ENCODE measurements around the gene ZNF526. TPM values are rescaled to one million over a fixed set of nuclear protein-coding genes. Genes with fewer than 3 reads are reported as not detected.

The ZNF526 gene
- total and polyA plus RNA-seq, 9 of the 15 experiments (the other 6 are each of a cell fraction or from before 2014, with no cell fraction given), result 1.3 to 17.9 (median 6.2) TPM

- TF ChIP-seq, protein P1, sequence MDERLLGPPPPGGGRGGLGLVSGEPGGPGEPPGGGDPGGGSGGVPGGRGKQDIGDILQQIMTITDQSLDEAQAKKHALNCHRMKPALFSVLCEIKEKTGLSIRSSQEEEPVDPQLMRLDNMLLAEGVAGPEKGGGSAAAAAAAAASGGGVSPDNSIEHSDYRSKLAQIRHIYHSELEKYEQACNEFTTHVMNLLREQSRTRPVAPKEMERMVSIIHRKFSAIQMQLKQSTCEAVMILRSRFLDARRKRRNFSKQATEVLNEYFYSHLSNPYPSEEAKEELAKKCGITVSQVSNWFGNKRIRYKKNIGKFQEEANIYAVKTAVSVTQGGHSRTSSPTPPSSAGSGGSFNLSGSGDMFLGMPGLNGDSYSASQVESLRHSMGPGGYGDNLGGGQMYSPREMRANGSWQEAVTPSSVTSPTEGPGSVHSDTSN (CRISPR knock-in tag; IDR thresholded peaks at IDR 0.05; ENCODE audit: low read depth), result 0 out of 2 replicates have a peak, but pooled peaks have one; percentile 19
- TF ChIP-seq, protein P1 (tag; conservative IDR thresholded peaks at IDR 0.05; ENCODE audit: low read depth), result peak; percentile 91
- no peak for TF ChIP-seq KAT8 (IDR thresholded peaks at IDR 0.05; ENCODE audit: low read depth)
- TF ChIP-seq CHAMP1 (IDR thresholded peaks at IDR 0.05), result no peak
- TF ChIP-seq ZNF121 (CRISPR knock-in tag; conservative IDR thresholded peaks at IDR 0.05), result no peak
- no peak for TF ChIP-seq ZNF77 (CRISPR knock-in tag; IDR thresholded peaks at IDR 0.05)
- TF ChIP-seq GTF2E2 (tag; IDR thresholded peaks at IDR 0.05), result 0 out of 2 replicates have a peak, but pooled peaks have one; percentile 47
- no peak for TF ChIP-seq PTBP1 (IDR thresholded peaks at IDR 0.05; ENCODE audit: low read depth, low read length)
- TF ChIP-seq, protein P2, sequence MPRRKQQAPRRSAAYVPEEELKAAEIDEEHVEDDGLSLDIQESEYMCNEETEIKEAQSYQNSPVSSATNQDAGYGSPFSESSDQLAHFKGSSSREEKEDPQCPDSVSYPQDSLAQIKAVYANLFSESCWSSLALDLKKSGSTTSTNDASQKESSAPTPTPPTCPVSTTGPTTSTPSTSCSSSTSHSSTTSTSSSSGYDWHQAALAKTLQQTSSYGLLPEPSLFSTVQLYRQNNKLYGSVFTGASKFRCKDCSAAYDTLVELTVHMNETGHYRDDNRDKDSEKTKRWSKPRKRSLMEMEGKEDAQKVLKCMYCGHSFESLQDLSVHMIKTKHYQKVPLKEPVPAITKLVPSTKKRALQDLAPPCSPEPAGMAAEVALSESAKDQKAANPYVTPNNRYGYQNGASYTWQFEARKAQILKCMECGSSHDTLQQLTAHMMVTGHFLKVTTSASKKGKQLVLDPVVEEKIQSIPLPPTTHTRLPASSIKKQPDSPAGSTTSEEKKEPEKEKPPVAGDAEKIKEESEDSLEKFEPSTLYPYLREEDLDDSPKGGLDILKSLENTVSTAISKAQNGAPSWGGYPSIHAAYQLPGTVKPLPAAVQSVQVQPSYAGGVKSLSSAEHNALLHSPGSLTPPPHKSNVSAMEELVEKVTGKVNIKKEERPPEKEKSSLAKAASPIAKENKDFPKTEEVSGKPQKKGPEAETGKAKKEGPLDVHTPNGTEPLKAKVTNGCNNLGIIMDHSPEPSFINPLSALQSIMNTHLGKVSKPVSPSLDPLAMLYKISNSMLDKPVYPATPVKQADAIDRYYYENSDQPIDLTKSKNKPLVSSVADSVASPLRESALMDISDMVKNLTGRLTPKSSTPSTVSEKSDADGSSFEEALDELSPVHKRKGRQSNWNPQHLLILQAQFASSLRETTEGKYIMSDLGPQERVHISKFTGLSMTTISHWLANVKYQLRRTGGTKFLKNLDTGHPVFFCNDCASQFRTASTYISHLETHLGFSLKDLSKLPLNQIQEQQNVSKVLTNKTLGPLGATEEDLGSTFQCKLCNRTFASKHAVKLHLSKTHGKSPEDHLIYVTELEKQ (CRISPR knock-in tag; IDR thresholded peaks at IDR 0.05), result no peak
- TF ChIP-seq ZNF224 (CRISPR knock-in tag; IDR thresholded peaks at IDR 0.05), result no peak
- no peak for TF ChIP-seq ZBTB12 (CRISPR knock-in tag; IDR thresholded peaks at IDR 0.05)
- TF ChIP-seq NELFE (IDR thresholded peaks at IDR 0.05; ENCODE audit: insufficient read depth, insufficient read length), result no peak
- no peak for TF ChIP-seq ZNF696 (CRISPR knock-in tag; conservative IDR thresholded peaks at IDR 0.05)
- no peak for TF ChIP-seq ZNF79 (CRISPR knock-in tag; IDR thresholded peaks at IDR 0.05; ENCODE audit: low read depth)
- TF ChIP-seq SNIP1 (IDR thresholded peaks at IDR 0.05; ENCODE audit: low read depth), result no peak
- peak; percentile 49 for TF ChIP-seq EGR1 (conservative IDR thresholded peaks at IDR 0.05)
Measured at GRCh38 chr19:42269478-42270345, 49.6 kb downstream of the ZNF526 start (continued).

Data from K562 (cell line).